Measurements from ENCODE around the gene NIPBL.

Gene NIPBL

DNA sequence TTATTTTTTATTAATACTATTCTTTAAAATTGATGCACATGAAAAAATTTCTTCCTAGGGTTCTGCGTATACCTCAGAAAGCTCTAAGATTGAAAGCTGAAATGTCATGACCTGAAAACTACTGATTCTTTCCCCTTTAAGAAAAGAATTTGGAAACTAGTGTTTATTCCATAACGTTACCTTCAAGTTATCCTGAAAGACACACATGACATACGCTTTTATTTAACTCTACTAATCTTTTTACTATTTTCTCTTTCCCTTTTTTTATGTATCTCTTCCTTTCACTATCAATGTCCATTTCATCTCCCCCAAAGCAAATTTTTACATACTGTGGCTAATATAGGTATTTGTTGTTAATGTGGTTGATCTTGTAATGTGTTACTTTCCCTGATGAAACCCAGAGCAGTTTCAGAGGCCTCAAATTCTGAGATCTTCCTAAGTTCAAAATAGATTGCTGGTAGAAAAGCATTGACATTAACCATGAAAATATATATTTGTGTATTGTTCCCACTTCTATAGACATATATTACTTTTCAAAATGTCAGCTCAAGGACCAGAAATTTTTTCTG is 7.4 kb downstream of the NIPBL start:
- no peak for TF ChIP-seq CTCF (IDR thresholded peaks at IDR 0.05; ENCODE audit: low read depth, low read length, missing control alignments)
- H3K4me3 ChIP-seq (ENCODE audit: low read depth, low read length): no peak overlapping the region
- DNase-seq (ENCODE audit: low read depth): no peak
- in situ Hi-C loops (cut with HindIII; ENCODE audit: low sequenced_read_pairs): no loop called here

DNA sequence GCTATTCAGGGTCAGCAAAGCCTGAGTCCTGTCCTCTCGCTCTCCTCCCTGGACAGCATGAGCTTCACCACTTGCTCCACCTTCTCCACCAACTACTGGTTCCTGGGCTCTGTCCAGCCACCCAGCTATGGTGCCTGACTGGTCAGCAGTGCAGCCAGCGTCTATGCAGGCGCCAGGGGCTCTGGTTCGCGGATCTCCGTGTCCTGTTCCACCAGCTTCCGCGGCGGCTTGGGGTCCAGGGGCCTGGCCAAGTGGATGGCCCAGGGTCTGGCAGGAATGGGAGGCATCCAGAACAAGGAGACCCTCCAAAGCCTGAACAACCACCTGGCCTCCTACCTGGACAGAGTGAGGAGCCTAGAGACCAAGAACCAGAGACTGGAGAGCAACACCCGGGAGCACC is 8.6 kb downstream of the NIPBL start:
- in situ Hi-C loops (cut with HindIII; ENCODE audit: low sequenced_read_pairs): no loop called here
- no peak overlapping the region for H3K4me3 ChIP-seq (ENCODE audit: low read depth, low read length)
- no peak for TF ChIP-seq CTCF (IDR thresholded peaks at IDR 0.05; ENCODE audit: low read depth, low read length, missing control alignments)
- DNase-seq (ENCODE audit: low read depth): no peak

DNA sequence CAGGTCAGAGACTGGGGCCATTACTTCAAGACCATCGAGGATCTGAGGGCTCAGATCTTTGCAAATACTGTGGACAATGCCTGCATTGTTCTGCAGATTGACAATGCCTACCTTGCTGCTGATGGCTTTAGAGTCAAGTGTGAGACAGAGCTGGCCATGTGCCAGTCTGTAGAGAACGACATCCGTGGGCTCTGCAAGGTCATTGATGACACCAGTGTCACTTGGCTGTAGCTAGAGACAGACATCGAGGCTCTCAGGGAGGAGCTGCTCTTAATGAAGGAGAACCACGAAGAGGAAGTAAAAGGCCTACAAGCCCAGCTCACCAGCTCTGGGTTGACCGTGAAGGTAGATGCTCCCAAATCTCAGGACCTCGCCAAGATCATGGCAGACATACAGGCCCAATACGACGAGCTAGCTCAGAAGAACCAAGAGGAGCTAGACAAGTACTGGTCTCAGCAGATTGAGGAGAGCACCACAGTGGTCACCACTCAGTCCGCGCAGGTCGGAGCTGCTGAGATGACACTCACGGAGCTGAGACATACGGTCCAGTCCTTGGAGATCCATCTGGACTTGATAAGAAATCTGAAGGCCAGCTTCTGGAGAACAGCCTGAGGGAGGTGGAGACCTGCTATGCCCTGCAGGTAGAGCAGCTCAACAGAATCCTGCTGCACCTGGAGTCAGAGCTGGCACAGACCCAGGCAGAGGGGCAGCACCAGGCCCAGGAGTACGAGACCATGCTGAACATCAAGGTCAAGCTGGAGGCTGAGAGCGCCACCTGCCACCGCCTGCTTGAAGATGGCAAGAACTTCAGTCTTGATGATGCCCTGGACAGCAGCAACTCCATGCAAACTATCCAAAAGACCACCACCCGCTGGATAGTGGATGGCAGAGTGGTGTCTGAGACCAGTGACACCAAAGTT is 9.3 kb downstream of the NIPBL start:
- H3K4me3 ChIP-seq (ENCODE audit: low read depth, low read length): no peak overlapping the region
- no peak for TF ChIP-seq CTCF (IDR thresholded peaks at IDR 0.05; ENCODE audit: low read depth, low read length, missing control alignments)
- DNase-seq (ENCODE audit: low read depth): no peak

DNA sequence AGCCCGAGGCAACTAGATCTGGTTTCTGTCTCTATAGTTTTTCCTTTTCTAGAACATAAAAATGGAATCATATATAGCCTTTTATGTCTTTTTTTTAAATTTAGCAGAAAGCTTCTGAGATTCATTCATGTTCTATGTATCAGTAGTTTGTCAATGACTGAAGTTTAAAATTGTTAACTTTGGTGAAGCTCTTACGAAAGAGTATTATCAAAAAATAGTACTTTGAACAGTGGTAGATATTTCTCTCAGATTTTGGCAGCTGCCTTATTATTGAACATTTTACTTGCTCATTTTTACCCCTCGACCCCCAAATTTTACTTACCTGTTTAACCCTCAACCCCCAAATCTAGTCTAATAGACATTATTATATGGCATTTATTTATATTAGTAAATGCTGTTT is 10.2 kb downstream of the NIPBL start:
- DNase-seq (ENCODE audit: low read depth): no peak
- H3K4me3 ChIP-seq (ENCODE audit: low read depth, low read length): no peak overlapping the region
- TF ChIP-seq CTCF (IDR thresholded peaks at IDR 0.05; ENCODE audit: low read depth, low read length, missing control alignments): no peak
- in situ Hi-C loops (cut with HindIII; ENCODE audit: low sequenced_read_pairs): no loop called here

More for the DNA sequence above, 9.3 kb downstream of the NIPBL start:
- in situ Hi-C loops (cut with HindIII; ENCODE audit: low sequenced_read_pairs): no loop called here

DNA sequence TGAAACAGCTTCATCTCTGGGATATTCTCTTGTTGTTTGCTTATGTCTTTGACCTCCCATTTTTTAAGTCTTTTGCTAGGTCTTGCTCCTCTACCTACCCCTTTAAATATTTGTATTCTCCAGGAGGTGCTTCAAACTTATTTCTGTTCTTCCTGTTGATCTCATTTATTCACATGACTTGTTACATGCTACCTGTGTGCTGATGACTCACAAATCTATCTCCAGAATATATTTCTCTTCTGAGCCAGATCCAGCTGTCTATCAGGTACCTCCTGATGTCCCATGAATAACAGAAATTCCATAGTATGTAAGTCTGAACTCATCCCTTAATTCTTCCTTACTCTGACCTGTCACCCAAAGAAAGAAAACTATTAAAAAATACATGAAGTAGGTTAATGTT is 11.0 kb downstream of the NIPBL start:
- DNase-seq (ENCODE audit: low read depth): no peak
- in situ Hi-C loops (cut with HindIII; ENCODE audit: low sequenced_read_pairs): no loop called here
- H3K4me3 ChIP-seq (ENCODE audit: low read depth, low read length): no peak overlapping the region
- no peak for TF ChIP-seq CTCF (IDR thresholded peaks at IDR 0.05; ENCODE audit: low read depth, low read length, missing control alignments)

- TF ChIP-seq CTCF (IDR thresholded peaks at IDR 0.05; ENCODE audit: low read depth, low read length, missing control alignments): no peak
- no peak overlapping the region for H3K4me3 ChIP-seq (ENCODE audit: low read depth, low read length)
- in situ Hi-C loops (cut with HindIII; ENCODE audit: low sequenced_read_pairs): no loop called here
- DNase-seq (ENCODE audit: low read depth): no peak
Observed at GRCh38 chr5:36888303-36888702, 11.7 kb downstream of the NIPBL start.

All from astrocyte of the cerebellum (primary cell).